ENCODE results near the gene CCDC146.

DNA sequence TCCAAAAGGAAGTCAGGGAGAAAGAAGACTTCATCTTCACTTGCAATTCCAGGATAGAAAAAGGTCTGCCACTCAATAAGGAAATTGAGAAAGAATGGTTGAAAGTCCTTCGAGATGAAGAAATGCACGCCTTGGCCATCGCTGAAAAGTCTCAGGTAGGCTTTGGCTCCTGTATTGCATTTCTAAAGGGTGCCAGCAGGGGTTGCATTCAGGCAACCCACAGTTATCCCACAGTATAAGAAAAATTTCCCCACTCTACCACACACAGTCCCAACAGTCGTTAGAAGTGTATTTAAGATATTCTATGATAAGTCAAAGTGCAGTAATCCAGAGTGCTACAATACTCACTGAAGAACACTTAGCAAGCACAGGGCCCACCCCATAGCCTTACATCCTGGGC lies 170.6 kb downstream of the CCDC146 start:
- TF ChIP-seq EP300 (IDR thresholded peaks at IDR 0.05): no peak
- TF ChIP-seq, protein P1, sequence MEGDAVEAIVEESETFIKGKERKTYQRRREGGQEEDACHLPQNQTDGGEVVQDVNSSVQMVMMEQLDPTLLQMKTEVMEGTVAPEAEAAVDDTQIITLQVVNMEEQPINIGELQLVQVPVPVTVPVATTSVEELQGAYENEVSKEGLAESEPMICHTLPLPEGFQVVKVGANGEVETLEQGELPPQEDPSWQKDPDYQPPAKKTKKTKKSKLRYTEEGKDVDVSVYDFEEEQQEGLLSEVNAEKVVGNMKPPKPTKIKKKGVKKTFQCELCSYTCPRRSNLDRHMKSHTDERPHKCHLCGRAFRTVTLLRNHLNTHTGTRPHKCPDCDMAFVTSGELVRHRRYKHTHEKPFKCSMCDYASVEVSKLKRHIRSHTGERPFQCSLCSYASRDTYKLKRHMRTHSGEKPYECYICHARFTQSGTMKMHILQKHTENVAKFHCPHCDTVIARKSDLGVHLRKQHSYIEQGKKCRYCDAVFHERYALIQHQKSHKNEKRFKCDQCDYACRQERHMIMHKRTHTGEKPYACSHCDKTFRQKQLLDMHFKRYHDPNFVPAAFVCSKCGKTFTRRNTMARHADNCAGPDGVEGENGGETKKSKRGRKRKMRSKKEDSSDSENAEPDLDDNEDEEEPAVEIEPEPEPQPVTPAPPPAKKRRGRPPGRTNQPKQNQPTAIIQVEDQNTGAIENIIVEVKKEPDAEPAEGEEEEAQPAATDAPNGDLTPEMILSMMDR (IDR thresholded peaks at IDR 0.05): no peak
- no peak for TF ChIP-seq POLR2A (IDR thresholded peaks at IDR 0.05)
